ENCODE measurements around the gene EHD1. TPM values are rescaled to one million over a fixed set of nuclear protein-coding genes. Genes with fewer than 3 reads are reported as not detected.

The EHD1 gene
- total and polyA plus RNA-seq, 9 of the 15 experiments (the other 6 are each of a cell fraction or from before 2014, with no cell fraction given) = 0.46 to 65.0 (median 16.4) TPM

DNA sequence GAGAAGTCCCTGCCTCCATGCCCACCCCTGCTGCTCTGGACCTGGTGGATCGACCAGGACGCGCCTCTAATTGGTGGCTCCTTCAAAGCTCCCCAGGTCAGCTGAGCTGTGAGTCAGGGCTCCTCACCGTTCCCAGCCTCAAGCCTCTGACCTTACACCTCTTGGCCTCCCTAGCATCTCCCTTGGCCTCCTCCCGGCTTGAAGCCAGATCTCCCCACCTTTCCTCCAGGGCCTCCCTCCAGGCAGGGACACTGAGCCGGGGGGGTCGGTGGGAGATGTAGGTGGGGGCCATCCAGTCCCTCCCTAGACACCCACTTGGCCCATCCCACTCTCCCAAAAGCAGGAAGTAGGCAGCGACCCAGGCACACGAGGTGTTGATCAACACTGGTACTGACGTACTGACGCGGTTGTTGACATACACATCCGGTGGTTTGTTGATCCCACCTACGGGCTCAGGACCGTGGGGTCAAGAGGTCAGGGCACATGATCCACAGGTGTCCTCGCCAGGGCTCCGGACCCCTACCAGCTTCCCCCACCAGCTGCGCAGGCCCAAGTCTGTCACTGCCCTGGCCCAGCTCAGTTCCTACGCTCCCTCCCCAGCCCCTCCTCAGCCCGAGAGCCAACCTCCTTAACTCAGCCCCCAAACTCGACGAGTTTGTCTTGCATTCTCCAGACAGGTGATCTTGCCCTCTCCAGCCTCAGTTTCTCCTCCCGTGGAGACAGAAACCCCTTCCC, 37.8 kb upstream of the EHD1 start (continued):
- TF ChIP-seq TGIF2 (CRISPR knock-in tag; IDR thresholded peaks at IDR 0.05) (no peak), NR3C1 (CRISPR knock-in tag; IDR thresholded peaks at IDR 0.05) (no peak), FOXJ2 (tag; IDR thresholded peaks at IDR 0.05) (no peak), SLC30A9 (CRISPR knock-in tag; IDR thresholded peaks at IDR 0.05) (no peak), NR1H2 (CRISPR knock-in tag; IDR thresholded peaks at IDR 0.05) (no peak), MECOM (CRISPR knock-in tag; IDR thresholded peaks at IDR 0.05) (no peak), POLR2AphosphoS5 (IDR thresholded peaks at IDR 0.05; ENCODE audit: control insufficient read depth, insufficient read depth, low read depth, low read length) (peak; percentile 18; the same call in 1 of the 2 replicates), TAF15 (IDR thresholded peaks at IDR 0.05; ENCODE audit: low read depth, low read length) (no peak), PURB (CRISPR knock-in tag; IDR thresholded peaks at IDR 0.05; ENCODE audit: low read depth) (no peak), PRMT5 (CRISPR knock-in tag; IDR thresholded peaks at IDR 0.05) (no peak), ZBTB17 (CRISPR knock-in tag; IDR thresholded peaks at IDR 0.05) (no peak)
- TF ChIP-seq, protein P1, sequence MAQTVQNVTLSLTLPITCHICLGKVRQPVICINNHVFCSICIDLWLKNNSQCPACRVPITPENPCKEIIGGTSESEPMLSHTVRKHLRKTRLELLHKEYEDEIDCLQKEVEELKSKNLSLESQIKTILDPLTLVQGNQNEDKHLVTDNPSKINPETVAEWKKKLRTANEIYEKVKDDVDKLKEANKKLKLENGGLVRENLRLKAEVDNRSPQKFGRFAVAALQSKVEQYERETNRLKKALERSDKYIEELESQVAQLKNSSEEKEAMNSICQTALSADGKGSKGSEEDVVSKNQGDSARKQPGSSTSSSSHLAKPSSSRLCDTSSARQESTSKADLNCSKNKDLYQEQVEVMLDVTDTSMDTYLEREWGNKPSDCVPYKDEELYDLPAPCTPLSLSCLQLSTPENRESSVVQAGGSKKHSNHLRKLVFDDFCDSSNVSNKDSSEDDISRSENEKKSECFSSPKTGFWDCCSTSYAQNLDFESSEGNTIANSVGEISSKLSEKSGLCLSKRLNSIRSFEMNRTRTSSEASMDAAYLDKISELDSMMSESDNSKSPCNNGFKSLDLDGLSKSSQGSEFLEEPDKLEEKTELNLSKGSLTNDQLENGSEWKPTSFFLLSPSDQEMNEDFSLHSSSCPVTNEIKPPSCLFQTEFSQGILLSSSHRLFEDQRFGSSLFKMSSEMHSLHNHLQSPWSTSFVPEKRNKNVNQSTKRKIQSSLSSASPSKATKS (CRISPR knock-in tag; IDR thresholded peaks at IDR 0.05) = no peak
- TF ChIP-seq, protein P2, sequence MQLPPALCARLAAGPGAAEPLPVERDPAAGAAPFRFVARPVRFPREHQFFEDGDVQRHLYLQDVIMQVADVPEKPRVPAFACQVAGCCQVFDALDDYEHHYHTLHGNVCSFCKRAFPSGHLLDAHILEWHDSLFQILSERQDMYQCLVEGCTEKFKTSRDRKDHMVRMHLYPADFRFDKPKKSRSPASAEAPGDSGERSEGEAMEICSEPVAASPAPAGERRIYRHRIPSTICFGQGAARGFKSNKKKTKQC (CRISPR knock-in tag; IDR thresholded peaks at IDR 0.05) = no peak
- TF ChIP-seq, protein P3, sequence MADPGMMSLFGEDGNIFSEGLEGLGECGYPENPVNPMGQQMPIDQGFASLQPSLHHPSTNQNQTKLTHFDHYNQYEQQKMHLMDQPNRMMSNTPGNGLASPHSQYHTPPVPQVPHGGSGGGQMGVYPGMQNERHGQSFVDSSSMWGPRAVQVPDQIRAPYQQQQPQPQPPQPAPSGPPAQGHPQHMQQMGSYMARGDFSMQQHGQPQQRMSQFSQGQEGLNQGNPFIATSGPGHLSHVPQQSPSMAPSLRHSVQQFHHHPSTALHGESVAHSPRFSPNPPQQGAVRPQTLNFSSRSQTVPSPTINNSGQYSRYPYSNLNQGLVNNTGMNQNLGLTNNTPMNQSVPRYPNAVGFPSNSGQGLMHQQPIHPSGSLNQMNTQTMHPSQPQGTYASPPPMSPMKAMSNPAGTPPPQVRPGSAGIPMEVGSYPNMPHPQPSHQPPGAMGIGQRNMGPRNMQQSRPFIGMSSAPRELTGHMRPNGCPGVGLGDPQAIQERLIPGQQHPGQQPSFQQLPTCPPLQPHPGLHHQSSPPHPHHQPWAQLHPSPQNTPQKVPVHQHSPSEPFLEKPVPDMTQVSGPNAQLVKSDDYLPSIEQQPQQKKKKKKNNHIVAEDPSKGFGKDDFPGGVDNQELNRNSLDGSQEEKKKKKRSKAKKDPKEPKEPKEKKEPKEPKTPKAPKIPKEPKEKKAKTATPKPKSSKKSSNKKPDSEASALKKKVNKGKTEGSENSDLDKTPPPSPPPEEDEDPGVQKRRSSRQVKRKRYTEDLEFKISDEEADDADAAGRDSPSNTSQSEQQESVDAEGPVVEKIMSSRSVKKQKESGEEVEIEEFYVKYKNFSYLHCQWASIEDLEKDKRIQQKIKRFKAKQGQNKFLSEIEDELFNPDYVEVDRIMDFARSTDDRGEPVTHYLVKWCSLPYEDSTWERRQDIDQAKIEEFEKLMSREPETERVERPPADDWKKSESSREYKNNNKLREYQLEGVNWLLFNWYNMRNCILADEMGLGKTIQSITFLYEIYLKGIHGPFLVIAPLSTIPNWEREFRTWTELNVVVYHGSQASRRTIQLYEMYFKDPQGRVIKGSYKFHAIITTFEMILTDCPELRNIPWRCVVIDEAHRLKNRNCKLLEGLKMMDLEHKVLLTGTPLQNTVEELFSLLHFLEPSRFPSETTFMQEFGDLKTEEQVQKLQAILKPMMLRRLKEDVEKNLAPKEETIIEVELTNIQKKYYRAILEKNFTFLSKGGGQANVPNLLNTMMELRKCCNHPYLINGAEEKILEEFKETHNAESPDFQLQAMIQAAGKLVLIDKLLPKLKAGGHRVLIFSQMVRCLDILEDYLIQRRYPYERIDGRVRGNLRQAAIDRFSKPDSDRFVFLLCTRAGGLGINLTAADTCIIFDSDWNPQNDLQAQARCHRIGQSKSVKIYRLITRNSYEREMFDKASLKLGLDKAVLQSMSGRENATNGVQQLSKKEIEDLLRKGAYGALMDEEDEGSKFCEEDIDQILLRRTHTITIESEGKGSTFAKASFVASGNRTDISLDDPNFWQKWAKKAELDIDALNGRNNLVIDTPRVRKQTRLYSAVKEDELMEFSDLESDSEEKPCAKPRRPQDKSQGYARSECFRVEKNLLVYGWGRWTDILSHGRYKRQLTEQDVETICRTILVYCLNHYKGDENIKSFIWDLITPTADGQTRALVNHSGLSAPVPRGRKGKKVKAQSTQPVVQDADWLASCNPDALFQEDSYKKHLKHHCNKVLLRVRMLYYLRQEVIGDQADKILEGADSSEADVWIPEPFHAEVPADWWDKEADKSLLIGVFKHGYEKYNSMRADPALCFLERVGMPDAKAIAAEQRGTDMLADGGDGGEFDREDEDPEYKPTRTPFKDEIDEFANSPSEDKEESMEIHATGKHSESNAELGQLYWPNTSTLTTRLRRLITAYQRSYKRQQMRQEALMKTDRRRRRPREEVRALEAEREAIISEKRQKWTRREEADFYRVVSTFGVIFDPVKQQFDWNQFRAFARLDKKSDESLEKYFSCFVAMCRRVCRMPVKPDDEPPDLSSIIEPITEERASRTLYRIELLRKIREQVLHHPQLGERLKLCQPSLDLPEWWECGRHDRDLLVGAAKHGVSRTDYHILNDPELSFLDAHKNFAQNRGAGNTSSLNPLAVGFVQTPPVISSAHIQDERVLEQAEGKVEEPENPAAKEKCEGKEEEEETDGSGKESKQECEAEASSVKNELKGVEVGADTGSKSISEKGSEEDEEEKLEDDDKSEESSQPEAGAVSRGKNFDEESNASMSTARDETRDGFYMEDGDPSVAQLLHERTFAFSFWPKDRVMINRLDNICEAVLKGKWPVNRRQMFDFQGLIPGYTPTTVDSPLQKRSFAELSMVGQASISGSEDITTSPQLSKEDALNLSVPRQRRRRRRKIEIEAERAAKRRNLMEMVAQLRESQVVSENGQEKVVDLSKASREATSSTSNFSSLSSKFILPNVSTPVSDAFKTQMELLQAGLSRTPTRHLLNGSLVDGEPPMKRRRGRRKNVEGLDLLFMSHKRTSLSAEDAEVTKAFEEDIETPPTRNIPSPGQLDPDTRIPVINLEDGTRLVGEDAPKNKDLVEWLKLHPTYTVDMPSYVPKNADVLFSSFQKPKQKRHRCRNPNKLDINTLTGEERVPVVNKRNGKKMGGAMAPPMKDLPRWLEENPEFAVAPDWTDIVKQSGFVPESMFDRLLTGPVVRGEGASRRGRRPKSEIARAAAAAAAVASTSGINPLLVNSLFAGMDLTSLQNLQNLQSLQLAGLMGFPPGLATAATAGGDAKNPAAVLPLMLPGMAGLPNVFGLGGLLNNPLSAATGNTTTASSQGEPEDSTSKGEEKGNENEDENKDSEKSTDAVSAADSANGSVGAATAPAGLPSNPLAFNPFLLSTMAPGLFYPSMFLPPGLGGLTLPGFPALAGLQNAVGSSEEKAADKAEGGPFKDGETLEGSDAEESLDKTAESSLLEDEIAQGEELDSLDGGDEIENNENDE (IDR thresholded peaks at IDR 0.05; ENCODE audit: low read depth, low read length) = no peak

All from K562 (cell line).